ENCODE data around the gene S1PR3.

The S1PR3 gene

DNA sequence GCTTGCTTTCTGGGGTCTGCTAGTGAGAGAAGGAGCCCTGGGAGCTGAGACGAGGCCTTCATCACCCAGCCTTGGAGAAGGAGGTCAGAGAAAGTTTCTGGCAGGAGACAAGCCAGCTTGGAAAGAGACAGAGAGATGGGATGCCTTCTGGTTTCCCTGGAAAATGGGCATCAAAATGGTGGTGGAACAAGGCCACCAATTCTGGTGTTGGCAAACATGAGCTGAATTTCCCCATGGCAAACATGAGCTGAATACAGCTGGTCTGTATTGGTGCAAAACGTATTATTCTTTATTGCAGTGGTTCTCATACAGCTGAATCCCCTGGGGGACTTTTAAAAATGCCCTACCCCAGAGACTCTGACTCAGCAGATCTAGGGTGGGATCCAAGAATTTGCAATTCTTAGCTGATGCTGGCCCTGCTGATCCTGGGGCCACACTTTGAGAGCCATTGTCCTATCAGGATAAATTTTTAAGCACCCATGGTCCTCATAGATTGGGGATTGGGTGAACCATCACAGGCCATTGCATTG is 39.1 kb upstream of the S1PR3 start:
- no peaks in the 10 kb centered on the region for H3K36me3 ChIP-seq (replicated peaks; ENCODE audit: insufficient read depth, low read length)
- DNase-seq = no peak

DNA sequence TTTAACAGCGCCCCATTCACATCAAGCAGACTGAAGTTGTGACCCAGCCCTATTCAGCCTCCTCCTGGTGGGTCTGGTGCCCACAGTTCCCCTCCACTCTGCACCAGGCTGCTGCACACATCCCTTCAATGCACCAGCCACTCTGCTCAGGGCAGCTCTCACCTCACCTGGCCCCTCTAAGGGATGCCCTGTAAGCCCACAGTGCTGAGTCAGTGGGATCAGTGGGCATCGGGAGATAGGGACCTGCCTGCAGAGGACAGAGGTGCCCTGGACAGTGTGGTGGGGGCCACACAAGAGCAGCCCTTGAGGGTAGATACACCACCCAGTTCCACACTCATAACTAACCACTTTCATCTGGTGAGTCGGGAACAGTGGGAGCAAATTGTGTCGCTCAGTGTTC is 38.3 kb upstream of the S1PR3 start:
- no peaks in the 10 kb centered on the region for H4K20me1 ChIP-seq (ENCODE audit: insufficient read depth, low read length)
- H3K27ac ChIP-seq (ENCODE audit: low read length) = no peak overlapping the region
- H3K9me2 ChIP-seq (replicated peaks; ENCODE audit: insufficient read depth, low read length) = no peaks in the 10 kb centered on the region
- no peak for TF ChIP-seq EZH2phosphoT487 (IDR thresholded peaks at IDR 0.05; ENCODE audit: low read length)
- TF ChIP-seq, protein P1, sequence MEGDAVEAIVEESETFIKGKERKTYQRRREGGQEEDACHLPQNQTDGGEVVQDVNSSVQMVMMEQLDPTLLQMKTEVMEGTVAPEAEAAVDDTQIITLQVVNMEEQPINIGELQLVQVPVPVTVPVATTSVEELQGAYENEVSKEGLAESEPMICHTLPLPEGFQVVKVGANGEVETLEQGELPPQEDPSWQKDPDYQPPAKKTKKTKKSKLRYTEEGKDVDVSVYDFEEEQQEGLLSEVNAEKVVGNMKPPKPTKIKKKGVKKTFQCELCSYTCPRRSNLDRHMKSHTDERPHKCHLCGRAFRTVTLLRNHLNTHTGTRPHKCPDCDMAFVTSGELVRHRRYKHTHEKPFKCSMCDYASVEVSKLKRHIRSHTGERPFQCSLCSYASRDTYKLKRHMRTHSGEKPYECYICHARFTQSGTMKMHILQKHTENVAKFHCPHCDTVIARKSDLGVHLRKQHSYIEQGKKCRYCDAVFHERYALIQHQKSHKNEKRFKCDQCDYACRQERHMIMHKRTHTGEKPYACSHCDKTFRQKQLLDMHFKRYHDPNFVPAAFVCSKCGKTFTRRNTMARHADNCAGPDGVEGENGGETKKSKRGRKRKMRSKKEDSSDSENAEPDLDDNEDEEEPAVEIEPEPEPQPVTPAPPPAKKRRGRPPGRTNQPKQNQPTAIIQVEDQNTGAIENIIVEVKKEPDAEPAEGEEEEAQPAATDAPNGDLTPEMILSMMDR (IDR thresholded peaks at IDR 0.05; ENCODE audit: low read length) = no peak
- no peak for TF ChIP-seq EZH2 (optimal IDR thresholded peaks at IDR 0.05; ENCODE audit: low read depth, low read length)
- H2AFZ ChIP-seq (ENCODE audit: low read length) = no peak overlapping the region
- no peaks in the 10 kb centered on the region for H3K36me3 ChIP-seq (replicated peaks; ENCODE audit: insufficient read depth, low read length)
- H3K9ac ChIP-seq (ENCODE audit: low read length) = no peak overlapping the region
- no peak overlapping the region for H3K4me2 ChIP-seq (ENCODE audit: low read depth, low read length)
- H3F3A ChIP-seq (ENCODE audit: insufficient read depth, low read length) = no peaks in the 10 kb centered on the region
- H3K4me3 ChIP-seq (ENCODE audit: low read length) = no peak overlapping the region
- no peaks in the 10 kb centered on the region for H3K27me3 ChIP-seq (replicated peaks; ENCODE audit: insufficient read depth, low read length)
- H3K9me3 ChIP-seq (replicated peaks; ENCODE audit: insufficient read depth, low read length) = no peaks in the 10 kb centered on the region
- no peaks in the 10 kb centered on the region for H3K4me1 ChIP-seq (ENCODE audit: low read length)
- no peak for DNase-seq
- no peaks in the 10 kb centered on the region for H3K79me2 ChIP-seq (ENCODE audit: low read length)

More for the DNA sequence above, 39.1 kb upstream of the S1PR3 start:
- H2AFZ ChIP-seq (ENCODE audit: low read length) = no peak overlapping the region
- H3K27me3 ChIP-seq (replicated peaks; ENCODE audit: insufficient read depth, low read length) = no peaks in the 10 kb centered on the region
- no peak overlapping the region for H3K4me3 ChIP-seq (ENCODE audit: low read length)
- no peaks in the 10 kb centered on the region for H3K9me3 ChIP-seq (replicated peaks; ENCODE audit: insufficient read depth, low read length)
- no peaks in the 10 kb centered on the region for H4K20me1 ChIP-seq (ENCODE audit: insufficient read depth, low read length)
- no peaks in the 10 kb centered on the region for H3F3A ChIP-seq (ENCODE audit: insufficient read depth, low read length)
- no peaks in the 10 kb centered on the region for H3K79me2 ChIP-seq (ENCODE audit: low read length)
- H3K9ac ChIP-seq (ENCODE audit: low read length) = no peak overlapping the region
- no peak overlapping the region for H3K27ac ChIP-seq (ENCODE audit: low read length)
- no peak for TF ChIP-seq EZH2phosphoT487 (IDR thresholded peaks at IDR 0.05; ENCODE audit: low read length)
- TF ChIP-seq EZH2 (optimal IDR thresholded peaks at IDR 0.05; ENCODE audit: low read depth, low read length) = no peak
- TF ChIP-seq, protein P1 (IDR thresholded peaks at IDR 0.05; ENCODE audit: low read length) = no peak
- no peak overlapping the region for H3K4me2 ChIP-seq (ENCODE audit: low read depth, low read length)
- H3K4me1 ChIP-seq (ENCODE audit: low read length) = no peaks in the 10 kb centered on the region
- no peaks in the 10 kb centered on the region for H3K9me2 ChIP-seq (replicated peaks; ENCODE audit: insufficient read depth, low read length)

DNA sequence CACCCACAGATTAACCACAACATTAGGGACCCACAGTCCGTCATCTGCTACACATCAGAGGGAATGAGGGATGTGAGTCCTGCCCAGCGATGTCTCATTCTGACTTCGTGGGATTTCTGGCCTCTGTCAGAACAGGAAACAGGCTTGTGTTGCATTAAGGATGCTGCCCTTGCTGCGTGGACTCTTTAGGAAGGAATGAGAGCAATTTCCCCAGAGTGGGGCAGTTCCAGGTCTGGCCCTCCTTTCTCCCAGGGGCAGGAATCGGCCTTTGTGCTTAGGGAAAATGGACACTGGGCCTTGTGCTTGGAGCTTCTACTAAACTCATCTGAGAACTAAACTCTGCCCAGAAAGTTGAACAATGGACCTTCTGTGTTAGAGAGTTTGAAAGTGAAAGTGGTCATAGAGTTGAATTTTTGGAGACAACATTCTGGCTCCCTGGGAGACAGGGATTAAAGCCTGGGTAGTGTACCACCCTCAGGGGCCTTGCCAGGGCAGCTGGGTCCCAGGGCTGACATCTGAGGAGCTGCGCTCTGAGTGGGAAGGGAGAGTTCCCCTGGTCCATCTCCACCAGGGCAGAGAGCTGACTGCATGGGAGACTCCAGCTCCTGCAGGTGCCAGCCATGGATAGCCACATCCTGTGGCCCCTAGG is 37.8 kb upstream of the S1PR3 start:
- no peaks in the 10 kb centered on the region for H3K27me3 ChIP-seq (replicated peaks; ENCODE audit: insufficient read depth, low read length)
- no peak overlapping the region for H3K4me3 ChIP-seq (ENCODE audit: low read length)
- no peak overlapping the region for H2AFZ ChIP-seq (ENCODE audit: low read length)
- no peaks in the 10 kb centered on the region for H3F3A ChIP-seq (ENCODE audit: insufficient read depth, low read length)
- H3K4me1 ChIP-seq (ENCODE audit: low read length) = no peaks in the 10 kb centered on the region
- no peak for DNase-seq
- no peak overlapping the region for H3K4me2 ChIP-seq (ENCODE audit: low read depth, low read length)
- H3K9me3 ChIP-seq (replicated peaks; ENCODE audit: insufficient read depth, low read length) = no peaks in the 10 kb centered on the region
- H3K9me2 ChIP-seq (replicated peaks; ENCODE audit: insufficient read depth, low read length) = no peaks in the 10 kb centered on the region
- H3K79me2 ChIP-seq (ENCODE audit: low read length) = no peaks in the 10 kb centered on the region
- no peak overlapping the region for H3K9ac ChIP-seq (ENCODE audit: low read length)
- H3K27ac ChIP-seq (ENCODE audit: low read length) = no peak overlapping the region
- no peaks in the 10 kb centered on the region for H3K36me3 ChIP-seq (replicated peaks; ENCODE audit: insufficient read depth, low read length)
- H4K20me1 ChIP-seq (ENCODE audit: insufficient read depth, low read length) = no peaks in the 10 kb centered on the region
- TF ChIP-seq, protein P1 (IDR thresholded peaks at IDR 0.05; ENCODE audit: low read length) = no peak
- TF ChIP-seq EZH2phosphoT487 (IDR thresholded peaks at IDR 0.05; ENCODE audit: low read length) (no peak), EZH2 (optimal IDR thresholded peaks at IDR 0.05; ENCODE audit: low read depth, low read length) (no peak)
